Frontal cortex (tissue), 4 donors: Measurements from ENCODE around the gene SETD7. TPM values are rescaled to one million over a fixed set of nuclear protein-coding genes. Genes with fewer than 3 reads are reported as not detected.

Source experiments
- DNase-seq, 2 donors: peaks; one replicate each; pipeline ENCODE4 v3.0.0; 2012; ENCODE audit warnings: low spot score in 2 of 2
- FAIRE-seq: peaks from 2 replicates; lab custom pipeline; 2012; peaks lifted over from hg19 to GRCh38; lab: Jason Lieb, UNC
- total RNA-seq: library from RNA; depleted of rRNA; stranded (reverse); fragments of >200 nt; gene quantifications from one replicate; pipeline ENCODE4 v1.2.3, GENCODE V29; 2014
- donor health status: control.
- donor health status: control.
- donor health status: control.

SETD7 gene
- total RNA-seq, 1 donor from 2014 or later: 28.5 TPM

DNA sequence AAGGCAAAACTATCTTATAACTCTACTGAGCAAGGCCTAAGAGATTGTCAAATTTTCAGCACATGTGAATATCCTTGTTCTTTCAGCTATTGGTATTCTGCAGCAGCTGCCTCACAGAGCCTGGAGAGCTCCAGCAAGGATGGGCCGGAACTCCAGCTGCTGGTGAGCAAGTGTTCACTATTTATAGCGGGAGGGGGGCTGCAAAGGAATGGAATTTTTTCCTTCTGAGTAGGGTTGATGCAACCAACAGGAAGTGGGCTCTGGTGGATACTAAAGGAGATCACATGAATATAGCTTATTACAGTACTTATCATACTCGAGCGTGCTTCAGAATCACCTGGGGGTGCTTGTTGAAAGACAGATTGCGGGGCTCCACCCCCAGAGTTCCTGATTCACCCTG is 20.2 kb upstream of the SETD7 start:
- no peak for FAIRE-seq
- DNase-seq: no peak

DNA sequence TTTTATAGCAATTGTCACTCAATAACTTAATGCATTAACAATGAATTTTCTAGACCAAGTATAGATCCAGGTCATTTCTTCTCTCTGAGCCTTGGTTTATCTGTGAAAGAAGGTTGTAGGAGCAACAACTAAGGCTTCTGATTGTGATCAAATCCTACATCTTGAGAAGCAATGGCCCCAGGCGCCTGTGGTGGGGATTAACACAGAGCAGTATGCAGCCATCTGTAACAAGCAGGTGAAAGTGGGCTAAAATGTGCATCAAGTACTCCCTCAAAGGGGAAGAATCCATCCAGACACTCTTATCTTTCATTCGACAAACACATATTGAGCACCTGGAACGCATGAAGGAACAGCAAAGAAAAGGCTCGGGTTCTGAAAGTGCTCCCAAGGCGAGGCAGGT is 19.1 kb upstream of the SETD7 start:
- DNase-seq (no peak), FAIRE-seq (no peak)

DNA sequence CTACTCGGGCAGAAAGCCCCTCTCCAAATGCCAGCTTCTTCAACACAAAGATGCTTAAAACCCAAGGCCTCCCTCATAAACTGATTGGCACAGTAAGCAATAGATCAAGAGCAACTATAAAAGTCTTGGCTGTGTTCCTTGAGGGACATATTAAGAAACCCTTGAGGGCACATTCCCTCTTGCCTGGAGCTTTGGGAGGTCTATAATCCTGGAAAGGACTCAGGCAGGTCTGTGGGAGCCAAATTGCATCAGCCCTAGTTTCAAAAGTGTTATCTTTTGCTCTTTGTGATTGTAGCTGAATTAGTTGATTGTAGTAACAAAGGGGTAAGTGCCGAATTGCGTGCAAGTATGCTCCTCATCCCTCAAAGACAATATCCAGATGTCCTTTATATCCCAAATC is 18.6 kb upstream of the SETD7 start:
- no peak for FAIRE-seq
- DNase-seq: no peak

DNA sequence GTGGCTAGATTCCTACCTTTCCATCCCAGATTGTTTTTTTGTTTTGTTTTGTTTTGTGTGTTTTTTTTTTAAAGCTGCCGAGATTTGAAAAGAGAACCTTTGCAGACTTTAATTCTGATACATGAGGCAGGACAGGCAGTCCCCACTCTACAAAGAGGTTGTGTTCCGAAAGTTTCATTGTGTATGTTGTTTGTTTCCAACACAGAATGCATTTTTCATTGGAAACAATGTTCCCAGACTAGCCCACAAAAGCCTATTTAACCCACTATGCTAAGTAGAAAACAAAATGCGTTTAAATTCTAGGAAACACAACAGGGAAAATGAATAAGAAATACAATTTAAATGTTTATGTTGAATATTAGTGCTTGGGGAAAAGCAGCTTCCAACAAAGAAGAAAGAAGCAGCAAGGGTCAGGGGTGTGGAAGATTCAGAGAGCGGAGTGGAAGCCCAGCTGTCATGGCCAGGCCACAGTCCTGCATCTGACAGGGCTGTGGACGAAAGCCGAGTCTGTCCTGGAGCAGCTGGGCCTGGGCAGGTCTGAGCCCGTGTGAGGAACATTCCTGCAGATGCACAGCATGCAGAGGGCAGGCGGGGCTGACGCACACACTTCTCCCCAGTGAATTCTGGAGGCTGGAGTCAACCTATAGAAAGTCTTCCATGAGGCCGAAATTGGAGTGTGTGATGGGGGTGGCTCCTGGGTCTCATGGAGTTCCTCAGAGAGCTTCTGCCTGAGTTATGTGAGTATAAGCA is 12.4 kb upstream of the SETD7 start:
- no peak for DNase-seq
- peak; percentile 19 for FAIRE-seq

DNA sequence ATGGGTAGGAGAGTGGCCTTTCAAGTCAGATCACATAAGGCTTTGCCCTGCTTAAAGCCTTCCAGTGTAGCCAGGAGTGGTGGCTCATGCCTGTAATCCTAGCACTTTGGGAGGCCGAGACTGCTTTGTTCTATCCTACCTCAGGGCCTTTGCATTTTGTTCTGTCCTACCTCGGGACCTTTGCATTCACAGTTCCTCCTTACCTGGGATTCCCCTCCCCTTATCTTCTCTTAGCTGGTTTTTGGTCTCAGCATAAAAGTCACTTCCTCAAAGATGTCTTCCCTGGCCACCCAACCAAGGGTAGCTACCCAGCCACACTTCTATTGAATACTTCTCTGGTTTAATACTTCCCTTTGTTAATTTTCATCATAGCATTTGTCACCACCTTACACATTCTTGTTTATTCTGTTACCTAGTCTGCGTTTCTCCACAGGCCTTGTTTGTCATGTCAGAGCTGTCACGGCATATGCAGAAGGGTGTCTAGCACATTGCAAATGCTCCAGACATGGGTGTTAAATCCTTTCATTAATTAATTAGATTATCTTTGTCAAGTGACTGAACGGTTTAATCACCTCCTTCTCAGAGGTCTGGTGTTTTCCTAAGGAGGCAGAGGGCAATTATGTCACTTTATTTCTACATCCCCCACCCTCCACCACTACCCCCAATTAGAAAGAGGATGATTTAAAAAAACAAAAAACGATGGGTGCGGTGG is 11.3 kb upstream of the SETD7 start:
- no peak for FAIRE-seq

DNA sequence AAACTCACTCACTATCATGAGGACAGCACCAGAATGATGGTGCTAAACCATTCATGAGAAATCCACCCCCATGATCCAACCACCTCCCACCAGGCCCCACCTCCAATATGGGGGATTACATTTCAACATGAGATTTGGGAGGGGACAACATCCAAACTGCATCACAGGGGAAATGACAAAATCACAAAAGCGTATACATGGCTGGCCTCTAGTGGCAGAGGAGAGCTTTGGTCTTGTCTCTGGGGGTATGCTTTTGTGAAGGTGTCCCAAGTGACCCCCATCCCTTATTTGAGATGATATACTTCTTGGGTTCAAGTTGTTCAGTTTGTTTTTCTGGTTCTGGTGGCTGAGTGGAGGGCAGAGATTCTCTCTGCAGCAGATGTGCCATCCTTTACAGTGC is 8.5 kb upstream of the SETD7 start:
- no peak for FAIRE-seq

More for the DNA sequence above, 11.3 kb upstream of the SETD7 start:
- DNase-seq: no peak

DNA sequence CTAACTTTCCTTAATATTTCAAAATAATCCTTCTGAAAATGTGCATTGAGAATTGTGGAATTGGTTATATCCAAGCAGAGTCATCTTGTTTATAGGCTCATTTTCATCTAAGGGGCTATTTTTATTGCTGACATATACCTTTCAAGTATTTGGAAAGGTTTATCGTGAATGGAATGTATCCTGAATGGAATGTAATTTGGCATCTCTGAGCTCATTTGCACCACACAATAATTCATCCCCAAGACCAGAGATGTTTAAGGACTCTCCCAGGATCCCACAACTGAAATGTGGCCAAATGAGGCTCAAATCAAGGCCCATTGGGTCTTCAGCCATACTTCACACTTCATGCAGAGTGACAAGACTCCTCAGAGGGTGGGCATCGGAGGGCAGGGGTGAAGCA is 7.5 kb upstream of the SETD7 start:
- FAIRE-seq (no peak), DNase-seq (no peak)

More for the DNA sequence above, 8.5 kb upstream of the SETD7 start:
- DNase-seq: no peak

DNA sequence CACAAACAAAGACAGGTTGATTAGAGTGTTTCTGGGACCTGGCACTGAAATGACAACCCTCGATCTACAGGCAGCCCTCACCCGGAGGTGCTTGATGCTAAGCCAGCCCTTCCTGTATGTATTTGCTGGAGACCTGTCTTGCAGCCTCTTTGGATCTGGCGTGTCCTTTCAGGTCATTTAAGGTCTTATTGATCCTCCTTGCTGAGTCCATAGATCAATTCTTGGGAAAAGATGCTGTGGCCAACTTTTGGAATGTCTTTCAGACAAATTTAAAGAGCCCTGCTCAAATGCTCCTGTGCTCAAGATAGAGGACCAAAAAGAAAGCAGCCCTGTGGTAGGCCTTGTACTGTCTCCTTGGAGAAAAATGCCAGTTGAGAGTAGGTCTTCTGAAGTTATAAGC is 6.8 kb upstream of the SETD7 start:
- FAIRE-seq: no peak
- DNase-seq: no peak

DNA sequence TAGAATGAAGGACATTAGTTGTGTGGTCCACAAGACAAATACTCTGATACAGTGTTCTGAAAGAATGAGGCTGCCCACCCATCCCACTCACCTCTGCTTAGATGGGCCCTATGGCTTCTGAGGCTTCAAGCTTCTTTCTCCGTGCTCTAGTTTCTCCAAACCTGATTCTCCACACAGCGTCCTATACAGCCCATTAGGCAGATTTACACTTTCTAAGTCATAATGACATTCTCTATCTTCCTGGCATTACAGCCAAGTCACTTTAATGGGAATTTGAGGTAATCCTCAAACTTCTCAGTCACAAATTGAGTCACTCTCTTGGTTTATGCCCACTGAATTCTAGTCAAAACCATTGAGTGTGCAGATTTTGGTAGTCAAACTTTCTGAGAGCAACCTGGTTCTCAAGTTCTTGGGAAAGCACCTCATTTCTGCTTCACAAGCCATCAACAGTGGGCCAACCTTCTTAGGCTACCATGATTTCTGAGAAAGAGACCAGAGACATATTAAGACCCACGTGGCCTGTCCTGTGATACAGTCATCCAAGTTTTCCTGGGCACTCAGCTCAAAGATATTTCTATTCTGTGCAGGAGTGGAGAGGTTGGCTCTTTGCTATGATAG is 6.2 kb upstream of the SETD7 start:
- FAIRE-seq (no peak), DNase-seq (no peak)

DNA sequence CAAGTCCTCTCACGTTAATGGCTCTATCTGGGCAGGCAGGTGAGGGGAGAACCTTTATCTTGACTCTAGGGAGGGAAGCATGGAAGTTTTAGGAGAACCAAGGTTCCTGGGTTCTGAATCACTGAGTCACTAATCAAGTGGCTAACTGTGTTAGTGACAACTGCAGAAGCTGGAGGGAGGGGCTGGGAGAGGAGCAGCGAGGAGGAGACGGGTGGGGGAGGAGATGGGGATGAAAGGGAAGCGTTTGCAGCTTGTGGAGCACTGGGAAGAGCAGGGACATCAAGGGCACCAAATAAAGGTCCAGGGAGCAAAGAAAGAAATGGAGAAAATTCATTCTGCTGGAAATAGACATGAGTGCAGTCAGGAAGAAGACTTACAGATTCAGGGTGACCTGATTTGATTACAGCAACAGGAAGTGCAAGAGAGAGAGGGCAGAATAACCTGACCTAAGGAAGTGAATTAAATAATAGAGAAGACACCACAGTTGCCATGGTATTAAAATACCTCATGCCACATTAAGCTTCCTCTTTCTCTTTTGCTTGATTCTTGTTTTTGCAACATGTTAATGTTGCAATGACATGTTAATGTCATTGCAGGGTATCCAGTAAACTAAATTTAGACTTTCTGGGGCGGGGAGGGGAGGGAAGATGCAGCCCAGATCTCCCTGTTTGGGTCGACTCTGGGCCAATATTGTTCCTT is 4.5 kb upstream of the SETD7 start:
- DNase-seq: no peak
- no peak for FAIRE-seq

DNA sequence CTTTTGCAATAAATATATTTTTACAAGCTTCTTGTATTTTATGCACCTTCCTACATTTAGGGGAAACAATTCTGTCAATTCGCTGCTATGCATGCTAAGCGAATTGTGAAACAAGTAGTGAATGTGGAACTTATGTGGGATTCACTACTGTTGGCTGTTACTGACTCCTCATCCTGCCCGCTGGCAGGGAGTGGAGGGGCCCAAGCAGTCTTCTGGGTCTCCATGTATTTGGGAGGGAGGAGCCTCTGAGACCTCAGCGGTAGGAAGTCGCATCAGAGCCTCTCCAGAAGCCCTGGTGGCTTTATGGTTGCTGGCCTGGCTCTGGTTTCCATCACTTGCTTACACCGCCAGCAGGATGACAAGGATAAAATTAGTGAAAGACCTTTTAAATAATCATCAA is 3.7 kb upstream of the SETD7 start:
- FAIRE-seq (no peak), DNase-seq (no peak)

DNA sequence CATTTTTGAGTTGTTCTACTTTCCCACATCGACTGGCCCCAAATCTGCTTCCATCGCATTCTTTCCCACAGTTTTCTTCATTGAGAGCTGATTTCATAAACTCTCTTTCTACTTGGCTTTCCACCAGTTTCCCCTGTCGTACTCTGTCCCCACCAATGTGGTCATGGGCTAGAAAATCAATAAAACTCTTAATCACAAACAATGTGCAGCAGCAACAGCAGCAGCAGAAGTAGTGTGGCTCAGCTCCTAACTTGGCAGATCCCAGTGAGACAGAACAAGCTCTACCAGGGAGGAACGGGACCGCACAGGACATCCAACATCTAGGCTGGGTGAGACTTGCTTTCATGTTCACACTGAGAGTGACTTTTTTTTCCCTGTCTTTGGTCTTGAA is 3.1 kb upstream of the SETD7 start:
- no peak for FAIRE-seq
- DNase-seq: no peak

DNA sequence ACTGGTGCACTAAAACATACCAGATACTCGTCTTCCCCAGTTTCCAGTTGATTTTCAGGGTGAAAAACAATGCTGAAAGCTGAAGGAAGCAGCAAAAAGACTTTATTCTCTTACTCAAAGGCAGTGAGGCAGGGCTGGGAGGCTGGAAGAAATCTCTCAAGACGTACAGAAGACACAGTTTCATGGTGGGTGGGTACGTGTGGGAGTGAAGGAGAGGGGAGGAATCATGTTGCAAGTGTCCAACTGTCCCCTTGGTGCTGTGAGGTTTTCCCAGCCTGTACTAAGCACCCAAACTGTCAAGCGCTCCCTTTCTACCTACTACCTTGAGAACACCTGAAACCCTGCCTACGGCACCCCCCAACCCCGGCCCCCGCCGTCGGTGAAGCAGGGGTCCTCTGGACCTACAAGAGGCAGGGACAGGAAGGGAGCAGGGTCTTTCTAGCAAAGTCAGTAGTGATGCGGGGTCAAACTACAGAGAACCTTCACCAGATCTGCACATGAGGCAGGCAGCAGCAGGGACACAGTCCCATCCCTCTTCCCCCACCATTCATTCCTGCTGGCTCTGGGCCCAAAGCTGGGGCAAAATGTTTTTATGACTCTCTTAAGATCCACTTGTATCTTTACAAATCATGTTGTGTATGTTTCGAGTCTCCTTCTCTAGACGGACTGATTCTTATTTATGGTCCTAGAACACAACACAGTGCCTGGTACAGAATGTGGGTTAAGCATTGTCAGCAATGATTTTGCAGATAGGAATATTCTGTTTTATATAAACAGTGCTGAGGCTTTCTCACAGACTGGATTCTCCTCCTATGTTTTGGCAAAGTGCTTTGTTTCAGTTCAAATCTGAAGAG is 2.4 kb upstream of the SETD7 start:
- no peak for FAIRE-seq

DNA sequence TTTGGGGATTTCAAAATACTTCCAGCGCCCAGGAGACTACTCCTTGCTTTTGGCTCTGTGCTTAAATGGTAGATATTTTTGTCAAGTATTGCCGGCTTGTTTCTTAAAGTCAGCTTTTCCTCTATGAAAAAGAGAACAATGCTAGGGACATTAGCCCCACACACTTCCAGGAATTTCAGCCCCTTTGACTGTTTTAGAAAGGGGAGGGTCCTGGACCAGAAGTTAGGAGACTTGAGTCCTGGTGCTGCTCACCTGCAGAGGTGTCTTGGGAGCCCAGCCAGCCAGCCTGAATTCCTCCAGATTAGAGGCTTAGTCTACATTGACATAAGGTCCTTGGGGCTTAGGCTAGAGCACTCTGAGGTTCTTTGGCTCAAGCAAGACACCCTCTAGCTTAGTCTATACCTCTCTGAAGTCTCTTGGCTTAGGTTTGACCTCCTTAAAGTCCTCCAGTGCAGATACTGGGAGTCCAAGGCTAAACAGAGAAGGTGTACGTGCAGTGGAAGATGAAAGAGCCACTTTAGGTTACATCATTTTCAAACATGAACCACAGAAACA is 1.6 kb upstream of the SETD7 start:
- no peak for DNase-seq
- FAIRE-seq: no peak

More for the DNA sequence above, 2.4 kb upstream of the SETD7 start:
- DNase-seq: no peak

DNA sequence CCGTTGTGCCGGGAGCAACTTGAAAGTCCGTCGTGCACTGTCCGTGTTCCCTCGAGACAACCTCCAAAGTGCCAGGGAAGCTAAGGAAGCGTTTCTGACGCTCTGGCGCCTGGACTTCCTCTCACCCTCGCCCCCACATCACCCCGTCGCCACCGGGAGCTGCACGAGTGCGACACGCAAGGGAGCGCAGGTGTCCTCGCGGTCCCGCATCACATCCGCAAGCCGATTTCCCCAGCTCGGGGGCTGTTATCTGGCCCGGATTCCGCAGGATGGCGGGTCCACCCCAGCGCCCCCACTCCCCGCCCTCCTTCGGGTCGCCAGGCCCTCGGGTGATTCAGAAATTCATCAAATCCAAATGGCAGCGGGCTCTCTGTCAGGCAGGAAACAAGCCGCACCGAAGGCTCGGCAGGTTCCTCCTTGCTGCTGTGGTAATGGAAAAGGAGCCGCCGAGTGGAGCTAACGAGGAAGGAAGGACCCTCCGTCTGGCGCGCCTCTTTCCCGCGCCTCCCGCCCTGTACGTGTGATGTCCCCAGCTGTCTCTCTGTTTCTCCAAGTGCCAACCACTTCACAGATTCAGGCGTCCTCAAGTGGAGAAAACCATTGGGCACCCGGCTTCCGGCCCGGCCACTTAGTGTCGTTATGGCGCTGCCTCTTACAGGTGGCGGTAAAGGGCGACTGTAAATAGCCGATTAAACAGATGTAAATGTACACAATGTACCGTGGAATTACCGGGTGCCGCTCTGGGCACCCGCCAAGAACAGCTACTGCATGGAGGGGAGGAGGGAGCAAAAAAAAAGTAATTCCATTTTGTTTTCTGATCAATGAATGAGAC is 921 bp upstream of the SETD7 start:
- FAIRE-seq: no peak
- peak in 1 of 2 donors; percentile 49 for DNase-seq

DNA sequence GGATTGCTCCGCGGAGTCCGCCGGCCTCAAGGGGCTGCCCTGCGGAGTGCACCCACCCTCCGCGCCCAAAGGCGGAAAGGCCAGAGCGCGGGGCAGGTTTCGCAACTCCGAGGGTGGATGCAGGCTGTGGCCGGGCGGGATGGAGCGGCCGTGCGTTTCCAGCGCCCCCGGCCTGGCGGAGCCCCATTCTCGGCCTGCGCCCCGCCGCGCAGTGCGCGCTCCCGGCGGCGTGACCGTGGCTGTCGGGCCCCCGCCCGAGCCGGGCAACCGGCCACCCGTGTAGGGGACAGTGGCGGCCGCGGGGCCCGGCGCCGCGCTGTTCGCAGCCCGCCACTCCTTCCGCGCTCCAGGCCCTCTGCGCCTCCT is 331 bp downstream of the SETD7 start:
- peak; percentile 38 to 64 for DNase-seq
- FAIRE-seq: no peak

DNA sequence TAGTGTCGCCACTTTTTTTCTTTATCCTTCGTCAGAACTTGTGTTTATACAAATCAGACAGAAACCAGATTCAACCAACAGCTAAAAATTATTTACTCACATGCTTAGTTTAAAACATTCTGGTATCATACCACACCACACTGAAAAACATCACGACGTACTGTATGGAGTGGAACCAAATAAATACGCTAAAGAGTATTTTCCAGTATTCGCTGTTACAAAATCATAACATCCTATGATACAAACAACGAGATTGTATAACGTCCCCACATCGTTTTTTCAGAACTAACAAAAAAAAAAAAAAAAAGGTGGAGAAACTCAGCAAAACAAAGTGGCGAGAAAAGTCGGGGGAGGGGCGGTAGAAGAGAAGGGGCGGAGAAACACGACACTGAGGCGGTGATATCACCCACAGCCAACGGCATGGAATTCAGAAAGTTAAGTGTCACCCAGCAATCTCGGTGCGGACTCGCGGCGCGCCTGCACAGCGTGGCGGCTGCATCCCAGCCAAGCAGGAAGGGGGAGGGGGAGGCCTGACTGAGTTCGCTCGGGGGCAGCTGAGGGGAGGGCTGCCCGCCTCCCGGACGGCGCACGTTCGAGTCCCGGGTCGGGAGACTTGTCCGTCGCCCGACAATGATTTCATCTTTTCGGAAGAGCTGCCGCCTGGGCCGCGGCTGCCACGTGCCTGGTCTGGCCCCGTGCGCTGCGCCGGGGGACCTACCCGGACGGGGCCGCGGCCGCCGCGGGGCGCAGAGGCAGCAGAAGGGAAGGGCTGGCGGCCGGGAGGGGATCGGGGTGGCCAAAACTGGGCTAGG is 920 bp downstream of the SETD7 start:
- peak; percentile 62 to 73 for DNase-seq
- no peak for FAIRE-seq

DNA sequence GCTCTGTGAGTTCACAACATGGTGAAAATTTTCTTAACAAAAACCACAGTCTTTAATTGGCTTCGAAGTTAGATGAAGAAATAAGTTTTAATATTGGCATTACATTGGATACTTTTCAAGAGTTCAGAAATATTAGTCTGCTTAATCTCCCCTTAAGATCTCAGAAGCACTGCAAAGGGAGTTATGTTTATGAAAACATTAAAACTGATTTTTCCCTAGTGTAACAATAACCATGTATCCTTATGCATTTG is 1.5 kb downstream of the SETD7 start:
- no peak for DNase-seq
- FAIRE-seq: no peak
